ENCODE measurements around the gene LYZL4.

The LYZL4 gene

GRCh38 chr3:42369304-42369703 lies 41.1 kb downstream of the LYZL4 start:
- TF ChIP-seq EP300 (IDR thresholded peaks at IDR 0.05; ENCODE audit: borderline replicate concordance) (no peak), TEAD4 (IDR thresholded peaks at IDR 0.05) (no peak), ZBTB7A (IDR thresholded peaks at IDR 0.05; ENCODE audit: low read depth) (no peak), RAD21 (IDR thresholded peaks at IDR 0.05; ENCODE audit: low read depth) (no peak), FOXM1 (IDR thresholded peaks at IDR 0.05; ENCODE audit: borderline replicate concordance, low read depth) (no peak), NFIC (IDR thresholded peaks at IDR 0.05) (no peak), EGR1 (IDR thresholded peaks at IDR 0.05) (no peak), CEBPB (IDR thresholded peaks at IDR 0.05) (no peak), REST (IDR thresholded peaks at IDR 0.05; ENCODE audit: low read depth) (no peak)

GRCh38 chr3:42368861-42369260 lies 41.5 kb downstream of the LYZL4 start:
- no peak for TF ChIP-seq EGR1 (IDR thresholded peaks at IDR 0.05)
- TF ChIP-seq FOXM1 (IDR thresholded peaks at IDR 0.05; ENCODE audit: borderline replicate concordance, low read depth) = no peak
- TF ChIP-seq CEBPB (IDR thresholded peaks at IDR 0.05) = no peak
- TF ChIP-seq MAX (IDR thresholded peaks at IDR 0.05) = no peak
- TF ChIP-seq TCF12 (IDR thresholded peaks at IDR 0.05; ENCODE audit: low read depth) = no peak
- TF ChIP-seq ZBTB7A (IDR thresholded peaks at IDR 0.05; ENCODE audit: low read depth) = no peak
- no peak for TF ChIP-seq REST (IDR thresholded peaks at IDR 0.05; ENCODE audit: low read depth)
- TF ChIP-seq YY1 (IDR thresholded peaks at IDR 0.05; ENCODE audit: low read depth) = no peak
- no peak for TF ChIP-seq TAF1 (IDR thresholded peaks at IDR 0.05; ENCODE audit: low read depth)

GRCh38 chr3:42367903-42368302 lies 42.5 kb downstream of the LYZL4 start:
- TF ChIP-seq FOXM1 (IDR thresholded peaks at IDR 0.05; ENCODE audit: borderline replicate concordance, low read depth) = no peak

GRCh38 chr3:42366550-42366949 lies 43.9 kb downstream of the LYZL4 start:
- TF ChIP-seq EP300 (IDR thresholded peaks at IDR 0.05; ENCODE audit: borderline replicate concordance) (no peak), EGR1 (IDR thresholded peaks at IDR 0.05) (no peak), ZBTB7A (IDR thresholded peaks at IDR 0.05; ENCODE audit: low read depth) (no peak)

- TF ChIP-seq EP300 (IDR thresholded peaks at IDR 0.05; ENCODE audit: borderline replicate concordance) (no peak), TAF1 (IDR thresholded peaks at IDR 0.05; ENCODE audit: low read depth) (no peak), REST (IDR thresholded peaks at IDR 0.05; ENCODE audit: low read depth) (no peak), CREB1 (IDR thresholded peaks at IDR 0.05; ENCODE audit: low read depth) (no peak), NFIC (IDR thresholded peaks at IDR 0.05) (no peak), MAX (IDR thresholded peaks at IDR 0.05) (no peak), USF1 (IDR thresholded peaks at IDR 0.05) (no peak), EGR1 (IDR thresholded peaks at IDR 0.05) (no peak), RAD21 (IDR thresholded peaks at IDR 0.05; ENCODE audit: low read depth) (no peak), ZBTB7A (IDR thresholded peaks at IDR 0.05; ENCODE audit: low read depth) (no peak), TEAD4 (IDR thresholded peaks at IDR 0.05) (no peak), FOXM1 (IDR thresholded peaks at IDR 0.05; ENCODE audit: borderline replicate concordance, low read depth) (no peak), YY1 (IDR thresholded peaks at IDR 0.05; ENCODE audit: low read depth) (no peak), TCF12 (IDR thresholded peaks at IDR 0.05; ENCODE audit: low read depth) (no peak), CEBPB (IDR thresholded peaks at IDR 0.05) (no peak)
These were observed 53.1 kb downstream of the LYZL4 start for GRCh38 chr3:42357335-42357734.

GRCh38 chr3:42355612-42356011 lies 54.8 kb downstream of the LYZL4 start:
- TF ChIP-seq NFIC (IDR thresholded peaks at IDR 0.05) = no peak
- no peak for TF ChIP-seq EGR1 (IDR thresholded peaks at IDR 0.05)
- no peak for TF ChIP-seq TCF12 (IDR thresholded peaks at IDR 0.05; ENCODE audit: low read depth)
